Esophagus muscularis mucosa (tissue), 4 donors: ENCODE data around the gene XAF1.

Experiments used
- EP300 ChIP-seq: sonication (generic); formaldehyde crosslinking; IDR thresholded peaks from one replicate; pipeline ENCODE4 v1.6.1; 2017; ENCODE audit warnings: antibody characterized with exemption
- POLR2A ChIP-seq: fragments of 450-650 bp; IDR thresholded peaks from one replicate; pipeline ENCODE4 v1.6.1; 2017; ENCODE audit warnings: antibody characterized with exemption, moderate library complexity, mild to moderate bottlenecking, low read depth
- POLR2AphosphoS5 ChIP-seq, 2 donors: sonication (generic); formaldehyde crosslinking; IDR thresholded peaks; one replicate each; pipeline ENCODE4 v1.6.1; 2017; ENCODE audit warnings: antibody characterized with exemption in 2 of 2
- TF ChIP-seq, protein P1 (sequence below), 3 experiments: fragments of 200-600 bp in 2 of 3; fragments of 450-650 bp in 1 of 3; sonication (generic) in 2 of 3; IDR thresholded peaks; one replicate each; pipeline ENCODE4 v1.5.1; 2017 to 2019; ENCODE audit warnings: antibody characterized with exemption in 3 of 3, mild to moderate bottlenecking in 2 of 3, moderate library complexity in 1 of 3

DNA sequence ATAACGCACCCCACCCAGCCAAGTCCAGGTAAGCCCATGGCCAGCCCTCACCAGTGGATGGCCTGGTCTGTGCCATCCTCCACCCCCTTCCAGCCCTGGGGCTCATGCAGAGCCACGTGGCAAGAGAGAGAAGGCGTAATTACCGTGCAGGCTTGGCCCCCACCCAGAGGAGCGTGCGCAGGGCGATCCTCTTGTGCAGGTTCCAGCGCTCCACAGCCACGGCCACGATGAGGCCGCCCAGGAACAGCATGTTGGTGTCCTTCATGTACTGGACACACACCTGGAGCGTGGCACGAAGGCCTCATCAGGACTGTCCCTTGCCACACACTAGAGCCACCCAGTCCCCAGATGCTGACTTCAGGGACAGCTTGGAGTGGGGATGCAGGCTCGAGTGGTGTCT, 49.3 kb upstream of the XAF1 start:
- TF ChIP-seq, protein P1, sequence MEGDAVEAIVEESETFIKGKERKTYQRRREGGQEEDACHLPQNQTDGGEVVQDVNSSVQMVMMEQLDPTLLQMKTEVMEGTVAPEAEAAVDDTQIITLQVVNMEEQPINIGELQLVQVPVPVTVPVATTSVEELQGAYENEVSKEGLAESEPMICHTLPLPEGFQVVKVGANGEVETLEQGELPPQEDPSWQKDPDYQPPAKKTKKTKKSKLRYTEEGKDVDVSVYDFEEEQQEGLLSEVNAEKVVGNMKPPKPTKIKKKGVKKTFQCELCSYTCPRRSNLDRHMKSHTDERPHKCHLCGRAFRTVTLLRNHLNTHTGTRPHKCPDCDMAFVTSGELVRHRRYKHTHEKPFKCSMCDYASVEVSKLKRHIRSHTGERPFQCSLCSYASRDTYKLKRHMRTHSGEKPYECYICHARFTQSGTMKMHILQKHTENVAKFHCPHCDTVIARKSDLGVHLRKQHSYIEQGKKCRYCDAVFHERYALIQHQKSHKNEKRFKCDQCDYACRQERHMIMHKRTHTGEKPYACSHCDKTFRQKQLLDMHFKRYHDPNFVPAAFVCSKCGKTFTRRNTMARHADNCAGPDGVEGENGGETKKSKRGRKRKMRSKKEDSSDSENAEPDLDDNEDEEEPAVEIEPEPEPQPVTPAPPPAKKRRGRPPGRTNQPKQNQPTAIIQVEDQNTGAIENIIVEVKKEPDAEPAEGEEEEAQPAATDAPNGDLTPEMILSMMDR (IDR thresholded peaks at IDR 0.05), result no peak
- TF ChIP-seq POLR2A (no peak), POLR2AphosphoS5 (IDR thresholded peaks at IDR 0.05) (no peak), EP300 (no peak)
